ENCODE measurements around the gene FFAR3. TPM values are rescaled to one million over a fixed set of nuclear protein-coding genes. Genes with fewer than 3 reads are reported as not detected.

FFAR3 gene
- total RNA-seq, 2 experiments from 2014 or later: 1.1 to 1.2 TPM

DNA sequence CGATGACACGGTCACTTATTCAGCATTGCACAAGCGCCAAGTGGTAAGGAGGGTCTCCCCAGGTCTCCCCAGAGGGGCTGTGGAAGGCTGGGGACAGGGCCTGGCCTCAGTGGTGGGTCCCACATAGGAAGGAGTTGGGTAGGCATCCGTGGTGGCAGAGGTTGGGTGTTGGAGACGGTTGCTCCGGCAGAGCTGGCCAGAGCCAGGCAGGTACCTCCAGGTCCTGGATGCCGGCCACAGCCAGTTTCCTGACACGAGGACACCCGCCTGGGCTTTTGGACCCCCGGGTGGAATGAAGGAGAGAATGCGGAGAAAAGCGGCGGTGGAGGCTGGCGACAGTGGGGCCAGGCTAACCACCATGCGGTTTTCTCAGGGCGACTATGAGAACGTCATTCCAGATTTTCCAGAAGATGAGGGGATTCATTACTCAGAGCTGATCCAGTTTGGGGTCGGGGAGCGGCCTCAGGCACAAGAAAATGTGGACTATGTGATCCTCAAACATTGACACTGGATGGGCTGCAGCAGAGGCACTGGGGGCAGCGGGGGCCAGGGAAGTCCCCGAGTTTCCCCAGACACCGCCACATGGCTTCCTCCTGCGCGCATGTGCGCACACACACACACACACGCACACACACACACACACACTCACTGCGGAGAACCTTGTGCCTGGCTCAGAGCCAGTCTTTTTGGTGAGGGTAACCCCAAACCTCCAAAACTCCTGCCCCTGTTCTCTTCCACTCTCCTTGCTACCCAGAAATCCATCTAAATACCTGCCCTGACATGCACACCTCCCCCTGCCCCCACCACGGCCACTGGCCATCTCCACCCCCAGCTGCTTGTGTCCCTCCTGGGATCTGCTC lies 11.8 kb upstream of the FFAR3 start:
- Mint-ChIP-seq H3K36me3 (ENCODE audit: low read depth) (no peaks in the 10 kb centered on the region), H3K4me1 (ENCODE audit: low read depth) (peaks cover 31% of the 10 kb centered on the region), H3K9me3 (no peaks in the 10 kb centered on the region), H3K4me3 (peak overlapping the region; percentile 56), H3K27ac (peak overlapping the region; percentile 99), H3K27me3 (peaks cover 1% of the 10 kb centered on the region)
- intact Hi-C loops (cut with micrococcal nuclease): no loop called here
- TF ChIP-seq, protein P1, sequence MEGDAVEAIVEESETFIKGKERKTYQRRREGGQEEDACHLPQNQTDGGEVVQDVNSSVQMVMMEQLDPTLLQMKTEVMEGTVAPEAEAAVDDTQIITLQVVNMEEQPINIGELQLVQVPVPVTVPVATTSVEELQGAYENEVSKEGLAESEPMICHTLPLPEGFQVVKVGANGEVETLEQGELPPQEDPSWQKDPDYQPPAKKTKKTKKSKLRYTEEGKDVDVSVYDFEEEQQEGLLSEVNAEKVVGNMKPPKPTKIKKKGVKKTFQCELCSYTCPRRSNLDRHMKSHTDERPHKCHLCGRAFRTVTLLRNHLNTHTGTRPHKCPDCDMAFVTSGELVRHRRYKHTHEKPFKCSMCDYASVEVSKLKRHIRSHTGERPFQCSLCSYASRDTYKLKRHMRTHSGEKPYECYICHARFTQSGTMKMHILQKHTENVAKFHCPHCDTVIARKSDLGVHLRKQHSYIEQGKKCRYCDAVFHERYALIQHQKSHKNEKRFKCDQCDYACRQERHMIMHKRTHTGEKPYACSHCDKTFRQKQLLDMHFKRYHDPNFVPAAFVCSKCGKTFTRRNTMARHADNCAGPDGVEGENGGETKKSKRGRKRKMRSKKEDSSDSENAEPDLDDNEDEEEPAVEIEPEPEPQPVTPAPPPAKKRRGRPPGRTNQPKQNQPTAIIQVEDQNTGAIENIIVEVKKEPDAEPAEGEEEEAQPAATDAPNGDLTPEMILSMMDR (IDR thresholded peaks at IDR 0.05): no peak
- DNase-seq (peak; percentile 87), ATAC-seq (peak; percentile 56)
- POLR2A ChIA-PET: interaction anchor here (0.6 to 2.3 kb wide), 9 partner anchors 10 to 192 kb away, joined by 3 to 9 read pairs (median 3); partner anchors contain the start of genes FFAR3 and FXYD5
- CTCF ChIA-PET: interaction anchor here (1.2 to 2.5 kb wide), 6 partner anchors 11 to 164 kb away, joined by 3 to 10 read pairs (median 5); partner anchors contain the start of gene FFAR3

DNA sequence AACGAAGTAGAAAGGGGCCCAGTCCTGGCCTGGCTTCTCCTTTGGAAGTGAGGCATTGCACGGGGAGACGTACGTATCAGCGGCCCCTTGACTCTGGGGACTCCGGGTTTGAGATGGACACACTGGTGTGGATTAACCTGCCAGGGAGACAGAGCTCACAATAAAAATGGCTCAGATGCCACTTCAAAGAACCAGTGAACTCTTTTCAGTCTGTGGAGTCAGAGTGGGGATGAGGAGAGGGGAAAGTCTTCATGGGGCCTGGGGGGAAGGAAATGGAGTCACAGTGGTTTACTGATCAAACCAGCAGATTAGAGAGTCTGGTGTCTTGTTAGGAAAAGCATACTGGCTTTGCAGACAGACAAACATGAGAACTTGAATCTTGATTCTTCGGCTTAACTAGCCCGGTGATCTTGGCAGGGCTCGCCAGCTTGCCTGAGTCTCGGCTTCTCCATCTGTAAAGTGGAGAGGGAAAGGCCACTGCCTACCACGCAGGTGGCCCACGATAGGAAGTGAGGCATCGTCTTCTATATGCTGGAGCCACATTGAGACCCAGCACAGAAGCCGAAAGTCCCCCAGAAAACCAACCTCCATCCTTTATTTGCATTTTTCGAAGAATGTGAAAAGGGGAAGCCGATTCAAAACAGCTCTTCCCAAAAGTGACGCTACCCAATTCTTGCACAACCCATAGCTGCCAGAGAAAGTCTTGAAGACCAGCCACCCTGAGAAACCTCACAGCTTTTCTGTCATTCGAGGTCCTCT lies 10.9 kb upstream of the FFAR3 start, which contains the start of gene FFAR1:
Gene FFAR1 (plus strand): TSS at position 732 of the 759 bp plus-strand sequence. CDS start 3,650 bp downstream, outside the sequence.
- peaks cover 31% of the 10 kb centered on the region for H3K4me1 Mint-ChIP-seq (ENCODE audit: low read depth)
- H3K9me3 Mint-ChIP-seq: no peaks in the 10 kb centered on the region
- peaks cover 1% of the 10 kb centered on the region for H3K27me3 Mint-ChIP-seq
- peak within 1 kb of the TSS; percentile 99 for H3K27ac Mint-ChIP-seq
- peak; percentile 71 for ATAC-seq
- no peaks in the 10 kb centered on the region for H3K36me3 Mint-ChIP-seq (ENCODE audit: low read depth)
- TF ChIP-seq, protein P1 (IDR thresholded peaks at IDR 0.05): no peak
- ChIA-PET CTCF (interaction anchor here (0.7 to 2.5 kb wide), 9 partner anchors 10 to 163 kb away, joined by 3 to 10 read pairs (median 3); partner anchors contain the start of gene FFAR3), POLR2A (interaction anchor here (0.6 to 2.3 kb wide), 10 partner anchors 9 to 277 kb away, joined by 3 to 9 read pairs (median 3); partner anchors contain the start of genes FFAR3 and FXYD5)
- peak; percentile 80 for DNase-seq
- H3K4me3 Mint-ChIP-seq: peak within 1 kb of the TSS; percentile 56
- intact Hi-C loops (cut with micrococcal nuclease): no loop called here

DNA sequence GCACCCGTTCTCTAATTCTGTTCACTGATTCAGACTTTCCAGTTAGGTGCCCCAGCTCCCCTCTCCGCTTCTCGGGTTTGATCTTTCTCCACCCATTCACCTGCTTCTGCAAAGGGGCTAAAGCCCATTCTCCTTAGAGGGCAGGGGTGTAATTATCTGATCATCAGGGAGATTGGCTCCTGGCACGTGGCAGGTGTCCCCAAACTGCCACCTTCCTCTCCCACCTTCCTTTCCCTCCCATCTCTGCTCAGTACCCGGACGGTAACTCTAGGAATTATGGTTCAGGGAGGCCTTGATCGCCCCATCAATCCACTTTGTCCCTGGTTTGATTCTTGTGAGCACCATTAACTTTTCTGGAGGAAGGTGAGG lies 10.3 kb upstream of the FFAR3 start:
- POLR2A ChIA-PET: interaction anchor here (1.0 to 1.5 kb wide), 3 partner anchors 9 to 276 kb away, joined by 3 to 4 read pairs (median 3); partner anchors contain the start of gene FXYD5
- CTCF ChIA-PET: interaction anchor here (0.7 to 2.5 kb wide), 7 partner anchors 10 to 163 kb away, joined by 3 to 10 read pairs (median 5); partner anchors contain the start of gene FFAR3
- Mint-ChIP-seq H3K9me3 (no peaks in the 10 kb centered on the region), H3K4me3 (peak overlapping the region; percentile 56), H3K4me1 (ENCODE audit: low read depth) (peaks cover 36% of the 10 kb centered on the region), H3K27me3 (no peaks in the 10 kb centered on the region), H3K27ac (peak overlapping the region; percentile 99), H3K36me3 (ENCODE audit: low read depth) (no peaks in the 10 kb centered on the region)
- no peak for ATAC-seq
- intact Hi-C loops (cut with micrococcal nuclease): no loop called here
- TF ChIP-seq, protein P1 (IDR thresholded peaks at IDR 0.05): no peak
- no peak for DNase-seq

DNA sequence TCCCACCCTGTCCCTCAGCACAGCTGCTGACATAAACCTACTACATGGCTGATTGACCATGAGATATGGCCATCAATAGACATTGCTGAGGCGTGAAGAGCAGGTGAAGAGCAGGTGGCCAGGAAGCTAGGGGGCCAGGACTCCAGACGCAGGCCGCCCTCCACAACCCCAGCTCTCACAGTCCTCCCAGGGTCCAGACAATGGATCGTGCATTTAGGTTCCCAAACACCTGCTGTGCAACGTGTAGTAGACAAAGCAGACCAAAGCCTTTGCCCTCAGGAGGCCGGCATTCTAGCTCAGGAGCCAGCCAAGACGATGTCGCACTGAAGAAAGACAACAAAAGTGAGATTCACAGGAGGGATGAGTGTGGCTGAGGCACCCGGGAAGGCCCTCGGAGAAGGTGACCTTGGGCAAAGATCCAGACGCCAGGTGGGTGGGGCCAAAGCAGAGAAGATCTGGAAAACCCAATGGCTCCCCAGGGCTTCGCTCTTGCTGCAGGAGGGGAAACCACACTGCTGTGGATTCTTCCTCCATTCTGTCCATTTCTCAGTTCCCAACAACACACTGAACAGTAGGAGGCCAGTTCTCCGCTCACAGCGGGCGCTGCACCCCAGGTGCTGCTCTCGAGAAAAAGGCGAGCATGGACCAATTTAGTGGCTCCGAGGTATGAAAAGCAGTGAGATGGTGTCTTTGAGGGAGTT lies 9.2 kb upstream of the FFAR3 start:
- Mint-ChIP-seq H3K27me3 (peaks cover 2% of the 10 kb centered on the region), H3K27ac (no peak overlapping the region), H3K4me1 (ENCODE audit: low read depth) (peaks cover 39% of the 10 kb centered on the region), H3K9me3 (no peaks in the 10 kb centered on the region), H3K4me3 (no peak overlapping the region), H3K36me3 (ENCODE audit: low read depth) (no peaks in the 10 kb centered on the region)
- ATAC-seq: no peak
- intact Hi-C loops (cut with micrococcal nuclease): no loop called here
- CTCF ChIA-PET: interaction anchor here (1.3 to 2.7 kb wide), 4 partner anchors 9 to 162 kb away, joined by 4 to 11 read pairs (median 8); partner anchors contain the start of gene FFAR3
- TF ChIP-seq, protein P1 (IDR thresholded peaks at IDR 0.05): no peak
- POLR2A ChIA-PET: interaction anchor here (0.6 to 1.0 kb wide), 2 partner anchors 83 to 145 kb away, joined by 3 to 4 read pairs; no protein-coding TSS in a partner anchor
- DNase-seq: no peak
